Measurements from ENCODE around the gene CNTRL.
"Not testable (repeated sequence)": the region's sequence is repeated elsewhere in the genome, so short reads cannot be mapped to it uniquely, and the experiment has no call there.

CNTRL gene

DNA sequence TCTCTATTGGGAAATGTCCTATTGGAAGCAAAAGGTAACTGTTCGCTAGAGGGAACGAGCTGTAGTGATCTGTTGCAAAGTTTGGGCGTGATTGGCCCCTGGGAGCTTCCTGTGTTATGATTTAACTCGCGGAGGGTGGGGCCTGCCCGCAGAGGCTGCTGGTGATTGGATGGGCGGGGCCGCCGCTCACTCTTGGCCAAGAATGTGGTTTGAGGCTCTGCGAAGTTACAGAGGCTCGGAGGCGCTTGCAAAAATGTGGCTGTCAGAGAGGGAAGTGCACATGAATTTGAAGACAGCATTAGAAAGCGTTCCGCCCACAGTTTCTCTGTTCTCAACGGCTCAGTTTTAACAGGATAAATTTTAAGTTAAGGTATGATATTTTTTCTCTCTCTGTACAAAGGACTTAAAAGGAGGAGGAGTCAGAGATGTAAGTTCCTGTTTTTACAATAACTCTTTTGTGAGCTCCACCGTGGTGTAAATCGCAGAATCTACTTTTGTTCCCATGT, 46.9 kb downstream of the CNTRL start:
- H3K4me3 ChIP-seq (ENCODE audit: low read depth, low read length), result peak overlapping the region; percentile 73
- peak; percentile 98 for DNase-seq (ENCODE audit: low read depth)
- TF ChIP-seq, protein P1, sequence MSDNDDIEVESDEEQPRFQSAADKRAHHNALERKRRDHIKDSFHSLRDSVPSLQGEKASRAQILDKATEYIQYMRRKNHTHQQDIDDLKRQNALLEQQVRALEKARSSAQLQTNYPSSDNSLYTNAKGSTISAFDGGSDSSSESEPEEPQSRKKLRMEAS (IDR thresholded peaks at IDR 0.05; ENCODE audit: low read depth, low read length), result peak; percentile 57
- TF ChIP-seq CTCF (IDR thresholded peaks at IDR 0.05; ENCODE audit: low read depth, low read length) (no peak), POLR2A (IDR thresholded peaks at IDR 0.05; ENCODE audit: extremely low read depth, insufficient read length) (peak; percentile 35), MYC (IDR thresholded peaks at IDR 0.05; ENCODE audit: low read depth, low read length) (peak; percentile 46)

DNA sequence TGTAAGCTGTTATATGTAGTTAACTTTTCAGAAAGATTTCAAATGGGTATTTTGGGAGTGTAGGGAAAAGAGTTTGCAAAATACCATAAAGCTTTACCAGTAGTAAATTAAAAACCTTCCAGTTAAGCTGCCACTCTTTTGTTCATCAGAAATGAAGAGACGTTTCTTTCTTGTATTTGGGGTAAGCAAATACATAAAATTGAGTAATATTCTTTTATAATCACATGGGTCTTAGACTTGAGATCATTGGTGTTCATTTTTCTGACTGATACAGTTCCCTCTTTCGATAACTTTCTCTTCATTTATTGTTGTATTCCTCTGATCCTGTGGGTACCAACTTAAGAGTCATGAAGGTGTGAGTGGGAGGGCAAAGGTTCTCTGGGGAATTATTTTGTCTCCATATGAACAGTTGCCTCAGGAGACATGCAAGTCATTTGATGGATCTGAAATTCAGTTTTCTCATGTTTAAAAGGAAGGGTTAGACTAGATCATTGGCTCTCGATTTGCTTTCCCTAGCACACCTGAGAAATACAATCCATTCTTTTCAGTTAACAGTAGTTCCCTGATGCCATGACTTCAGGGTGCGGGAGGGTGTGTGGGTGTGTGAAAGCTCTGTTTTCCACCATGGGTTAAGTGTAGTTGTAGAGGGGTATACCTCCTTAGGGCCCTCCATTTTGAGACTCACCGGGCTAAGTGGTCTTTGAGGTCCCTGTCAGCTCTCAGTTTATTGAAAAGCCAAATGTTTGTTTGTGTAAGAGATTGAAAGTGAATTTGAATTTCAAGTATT, 47.7 kb downstream of the CNTRL start:
- peak; percentile 52 for DNase-seq (ENCODE audit: low read depth)
- H3K4me3 ChIP-seq (ENCODE audit: low read depth, low read length), result peak overlapping the region; percentile 73
- TF ChIP-seq CTCF (IDR thresholded peaks at IDR 0.05; ENCODE audit: low read depth, low read length), result no peak
- TF ChIP-seq, protein P1 (IDR thresholded peaks at IDR 0.05; ENCODE audit: low read depth, low read length), result no peak
- TF ChIP-seq MYC (IDR thresholded peaks at IDR 0.05; ENCODE audit: low read depth, low read length), result no peak
- no peak for TF ChIP-seq POLR2A (IDR thresholded peaks at IDR 0.05; ENCODE audit: extremely low read depth, insufficient read length)

DNA sequence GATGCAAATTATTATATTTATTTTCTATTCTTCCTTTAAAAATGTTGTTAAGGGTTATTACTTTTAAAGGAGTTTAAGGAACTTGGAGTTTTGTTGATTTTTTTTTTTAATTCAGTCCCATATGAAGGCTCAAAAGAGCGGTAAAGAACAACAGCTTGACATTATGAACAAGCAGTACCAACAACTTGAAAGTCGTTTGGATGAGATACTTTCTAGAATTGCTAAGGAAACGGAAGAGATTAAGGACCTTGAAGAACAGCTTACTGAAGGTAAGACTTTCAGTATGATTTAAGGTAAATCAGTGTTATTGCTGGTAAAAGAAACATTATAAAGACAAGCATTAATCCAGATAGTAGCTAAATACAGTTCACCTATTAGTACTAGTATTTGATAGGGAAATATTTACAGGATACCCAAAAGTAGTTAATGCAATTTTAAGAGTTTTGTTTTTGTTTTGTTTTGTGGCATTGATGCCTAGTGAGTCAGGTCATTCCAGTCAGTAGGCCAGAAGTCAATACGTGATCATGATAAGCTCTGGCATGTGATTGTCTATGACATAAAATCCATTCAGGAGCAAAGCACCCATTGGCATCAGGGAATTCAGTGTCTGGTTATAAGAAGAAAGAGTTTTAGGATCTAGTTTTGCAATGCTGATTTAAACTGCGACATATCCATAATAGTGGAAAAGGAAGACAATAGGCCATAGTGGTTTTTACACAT, 49.2 kb downstream of the CNTRL start:
- TF ChIP-seq, protein P1 (IDR thresholded peaks at IDR 0.05; ENCODE audit: low read depth, low read length), result no peak
- no peak for TF ChIP-seq POLR2A (IDR thresholded peaks at IDR 0.05; ENCODE audit: extremely low read depth, insufficient read length)
- no peak for TF ChIP-seq MYC (IDR thresholded peaks at IDR 0.05; ENCODE audit: low read depth, low read length)
- TF ChIP-seq CTCF (IDR thresholded peaks at IDR 0.05; ENCODE audit: low read depth, low read length), result no peak
- no peak overlapping the region for H3K4me3 ChIP-seq (ENCODE audit: low read depth, low read length)

DNA sequence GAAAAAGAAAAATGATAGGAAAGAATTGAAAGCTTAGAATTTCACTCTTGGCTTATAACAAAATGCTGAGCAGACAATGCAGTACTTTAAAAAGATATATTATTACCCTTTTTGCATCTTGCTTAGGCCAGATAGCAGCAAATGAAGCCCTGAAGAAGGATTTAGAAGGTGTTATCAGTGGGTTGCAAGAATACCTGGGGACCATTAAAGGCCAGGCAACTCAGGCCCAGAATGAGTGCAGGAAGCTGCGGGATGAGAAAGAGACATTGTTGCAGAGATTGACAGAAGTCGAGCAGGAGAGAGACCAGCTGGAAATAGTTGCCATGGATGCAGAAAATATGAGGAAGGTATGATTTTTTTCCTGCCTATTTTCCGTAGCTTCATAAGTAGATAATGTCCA, 50.8 kb downstream of the CNTRL start:
- H3K4me3 ChIP-seq (ENCODE audit: low read depth, low read length), result no peak overlapping the region
- no peak for DNase-seq (ENCODE audit: low read depth)
- TF ChIP-seq CTCF (IDR thresholded peaks at IDR 0.05; ENCODE audit: low read depth, low read length) (no peak), MYC (IDR thresholded peaks at IDR 0.05; ENCODE audit: low read depth, low read length) (no peak), POLR2A (IDR thresholded peaks at IDR 0.05; ENCODE audit: extremely low read depth, insufficient read length) (no peak)
- TF ChIP-seq, protein P1 (IDR thresholded peaks at IDR 0.05; ENCODE audit: low read depth, low read length), result no peak

More for the DNA sequence above, 49.2 kb downstream of the CNTRL start:
- no peak for DNase-seq (ENCODE audit: low read depth)

DNA sequence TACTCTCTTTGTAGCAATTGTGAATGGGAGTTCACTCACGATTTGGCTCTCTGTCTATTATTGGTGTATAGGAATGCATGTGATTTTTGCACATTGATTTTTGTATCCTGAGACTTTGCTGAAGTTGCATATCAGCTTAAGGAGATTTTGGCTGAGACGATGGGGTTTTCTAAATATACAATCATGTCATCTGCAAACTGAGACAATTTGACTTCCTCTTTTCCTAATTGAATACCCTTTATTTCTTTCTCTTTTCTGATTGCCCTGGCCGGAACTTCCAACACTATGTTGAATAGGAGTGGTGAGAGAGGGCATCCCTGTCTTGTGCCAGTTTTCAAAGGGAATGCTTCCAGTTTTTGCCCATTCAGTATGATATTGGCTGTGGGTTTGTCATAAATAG, 54.6 kb downstream of the CNTRL start:
- H3K4me3 ChIP-seq (ENCODE audit: low read depth, low read length); DNase-seq (ENCODE audit: low read depth): not testable (repeated sequence)

Data from NB4 (cell line).